Measurements from ENCODE around the gene NFATC3.
A peak's percentile ranks its signal among the peaks of the same experiment; 100 is the strongest.

NFATC3 gene

GRCh38 chr16:68066763-68067162, 18.4 kb upstream of the NFATC3 start:
- H3K4me1 Mint-ChIP-seq (ENCODE audit: low read depth) = peaks cover 77% of the 10 kb centered on the region

GRCh38 chr16:68068926-68069325, 16.2 kb upstream of the NFATC3 start:
- peaks cover 52% of the 10 kb centered on the region for H3K36me3 Mint-ChIP-seq (ENCODE audit: low read depth)
- DNase-seq (ENCODE audit: low spot score) = no peak
- peak overlapping the region; percentile 39 for H3K4me3 Mint-ChIP-seq
- no peaks in the 10 kb centered on the region for H3K27me3 Mint-ChIP-seq (ENCODE audit: low read depth)
- H3K4me1 Mint-ChIP-seq (ENCODE audit: low read depth) = peaks cover 78% of the 10 kb centered on the region
- peak overlapping the region; percentile 93 for H3K27ac Mint-ChIP-seq
- H3K9me3 Mint-ChIP-seq = no peaks in the 10 kb centered on the region

More at GRCh38 chr16:68066763-68067162, 18.4 kb upstream of the NFATC3 start:
- peaks cover 51% of the 10 kb centered on the region for H3K36me3 Mint-ChIP-seq (ENCODE audit: low read depth)
- no peaks in the 10 kb centered on the region for H3K9me3 Mint-ChIP-seq
- DNase-seq (ENCODE audit: low spot score) = no peak
- H3K27me3 Mint-ChIP-seq (ENCODE audit: low read depth) = no peaks in the 10 kb centered on the region
- H3K4me3 Mint-ChIP-seq = no peak overlapping the region
- no peak overlapping the region for H3K27ac Mint-ChIP-seq

GRCh38 chr16:68069511-68070248, 15.5 kb upstream of the NFATC3 start:
- H3K27ac Mint-ChIP-seq = peak overlapping the region; percentile 93
- no peak for DNase-seq (ENCODE audit: low spot score)
- H3K4me3 Mint-ChIP-seq = peak overlapping the region; percentile 74
- H3K4me1 Mint-ChIP-seq (ENCODE audit: low read depth) = peaks cover 77% of the 10 kb centered on the region
- H3K27me3 Mint-ChIP-seq (ENCODE audit: low read depth) = no peaks in the 10 kb centered on the region
- no peaks in the 10 kb centered on the region for H3K9me3 Mint-ChIP-seq
- peaks cover 52% of the 10 kb centered on the region for H3K36me3 Mint-ChIP-seq (ENCODE audit: low read depth)

- Mint-ChIP-seq H3K9me3 (no peaks in the 10 kb centered on the region), H3K4me1 (ENCODE audit: low read depth) (peaks cover 78% of the 10 kb centered on the region), H3K27me3 (ENCODE audit: low read depth) (no peaks in the 10 kb centered on the region), H3K36me3 (ENCODE audit: low read depth) (peaks cover 58% of the 10 kb centered on the region), H3K4me3 (peak overlapping the region; percentile 74), H3K27ac (peak overlapping the region; percentile 93)
- no peak for DNase-seq (ENCODE audit: low spot score)
Observed at GRCh38 chr16:68070249-68070730, 14.9 kb upstream of the NFATC3 start.

- peaks cover 80% of the 10 kb centered on the region for H3K4me1 Mint-ChIP-seq (ENCODE audit: low read depth)
- H3K27ac Mint-ChIP-seq = peak overlapping the region; percentile 93
- H3K4me3 Mint-ChIP-seq = peak overlapping the region; percentile 74
- H3K27me3 Mint-ChIP-seq (ENCODE audit: low read depth) = no peaks in the 10 kb centered on the region
- no peaks in the 10 kb centered on the region for H3K9me3 Mint-ChIP-seq
- H3K36me3 Mint-ChIP-seq (ENCODE audit: low read depth) = peaks cover 65% of the 10 kb centered on the region
- no peak for DNase-seq (ENCODE audit: low spot score)
Observed at GRCh38 chr16:68070806-68071517, 14.2 kb upstream of the NFATC3 start.

GRCh38 chr16:68071518-68071901, 13.7 kb upstream of the NFATC3 start:
- no peaks in the 10 kb centered on the region for H3K9me3 Mint-ChIP-seq

GRCh38 chr16:68072038-68072695, 13.0 kb upstream of the NFATC3 start:
- no peaks in the 10 kb centered on the region for H3K27me3 Mint-ChIP-seq (ENCODE audit: low read depth)
- H3K4me1 Mint-ChIP-seq (ENCODE audit: low read depth) = peaks cover 79% of the 10 kb centered on the region
- H3K27ac Mint-ChIP-seq = peak overlapping the region; percentile 65
- peak overlapping the region; percentile 45 for H3K4me3 Mint-ChIP-seq
- H3K9me3 Mint-ChIP-seq = no peaks in the 10 kb centered on the region
- no peak for DNase-seq (ENCODE audit: low spot score)
- peaks cover 68% of the 10 kb centered on the region for H3K36me3 Mint-ChIP-seq (ENCODE audit: low read depth)

More at GRCh38 chr16:68071518-68071901, 13.7 kb upstream of the NFATC3 start:
- peaks cover 80% of the 10 kb centered on the region for H3K4me1 Mint-ChIP-seq (ENCODE audit: low read depth)
- no peaks in the 10 kb centered on the region for H3K27me3 Mint-ChIP-seq (ENCODE audit: low read depth)
- DNase-seq (ENCODE audit: low spot score) = no peak
- peaks cover 66% of the 10 kb centered on the region for H3K36me3 Mint-ChIP-seq (ENCODE audit: low read depth)
- H3K27ac Mint-ChIP-seq = peak overlapping the region; percentile 93
- H3K4me3 Mint-ChIP-seq = peak overlapping the region; percentile 74

GRCh38 chr16:68073902-68074760, 11.0 kb upstream of the NFATC3 start:
- Mint-ChIP-seq H3K4me3 (peak overlapping the region; percentile 72), H3K4me1 (ENCODE audit: low read depth) (peaks cover 84% of the 10 kb centered on the region), H3K36me3 (ENCODE audit: low read depth) (peaks cover 73% of the 10 kb centered on the region), H3K27me3 (ENCODE audit: low read depth) (no peaks in the 10 kb centered on the region), H3K9me3 (no peaks in the 10 kb centered on the region), H3K27ac (peak overlapping the region; percentile 90)
- DNase-seq (ENCODE audit: low spot score) = no peak

GRCh38 chr16:68074850-68075555, 10.2 kb upstream of the NFATC3 start:
- peak; percentile 78 for DNase-seq (ENCODE audit: low spot score)
- peaks cover 74% of the 10 kb centered on the region for H3K36me3 Mint-ChIP-seq (ENCODE audit: low read depth)
- H3K4me3 Mint-ChIP-seq = peak overlapping the region; percentile 72
- peaks cover 84% of the 10 kb centered on the region for H3K4me1 Mint-ChIP-seq (ENCODE audit: low read depth)
- peak overlapping the region; percentile 90 for H3K27ac Mint-ChIP-seq
- H3K27me3 Mint-ChIP-seq (ENCODE audit: low read depth) = no peaks in the 10 kb centered on the region
- H3K9me3 Mint-ChIP-seq = no peaks in the 10 kb centered on the region

- Mint-ChIP-seq H3K4me3 (peak overlapping the region; percentile 48), H3K4me1 (ENCODE audit: low read depth) (peaks cover 79% of the 10 kb centered on the region), H3K27ac (peak overlapping the region; percentile 90), H3K27me3 (ENCODE audit: low read depth) (no peaks in the 10 kb centered on the region), H3K36me3 (ENCODE audit: low read depth) (peaks cover 67% of the 10 kb centered on the region), H3K9me3 (no peaks in the 10 kb centered on the region)
- DNase-seq (ENCODE audit: low spot score) = no peak
Observed at GRCh38 chr16:68075980-68076379, 9.2 kb upstream of the NFATC3 start.

GRCh38 chr16:68076560-68076959, 8.6 kb upstream of the NFATC3 start:
- peaks cover 65% of the 10 kb centered on the region for H3K36me3 Mint-ChIP-seq (ENCODE audit: low read depth)
- H3K4me3 Mint-ChIP-seq = peak overlapping the region; percentile 48

GRCh38 chr16:68077866-68078700, 7.1 kb upstream of the NFATC3 start:
- H3K4me3 Mint-ChIP-seq = peak overlapping the region; percentile 38
- peak overlapping the region; percentile 95 for H3K27ac Mint-ChIP-seq
- H3K9me3 Mint-ChIP-seq = no peaks in the 10 kb centered on the region
- no peak for DNase-seq (ENCODE audit: low spot score)
- H3K27me3 Mint-ChIP-seq (ENCODE audit: low read depth) = no peaks in the 10 kb centered on the region
- H3K4me1 Mint-ChIP-seq (ENCODE audit: low read depth) = peaks cover 82% of the 10 kb centered on the region
- H3K36me3 Mint-ChIP-seq (ENCODE audit: low read depth) = peaks cover 60% of the 10 kb centered on the region

More at GRCh38 chr16:68076560-68076959, 8.6 kb upstream of the NFATC3 start:
- DNase-seq (ENCODE audit: low spot score) = no peak
- Mint-ChIP-seq H3K4me1 (ENCODE audit: low read depth) (peaks cover 81% of the 10 kb centered on the region), H3K27ac (peak overlapping the region; percentile 80), H3K27me3 (ENCODE audit: low read depth) (no peaks in the 10 kb centered on the region), H3K9me3 (no peaks in the 10 kb centered on the region)

All from T-helper 2 cell treated with Interferon-gamma antibody and Interleukin-4, amounts not matched to agents 5 μg/mL and 100 μg/mL, for 36 hours (primary cell).